IPS-15b (cell line): ENCODE data around the gene PIK3CA.
A peak's percentile ranks its signal among the peaks of the same experiment; 100 is the strongest.
"Not testable (repeated sequence)": the region's sequence is repeated elsewhere in the genome, so short reads cannot be mapped to it uniquely, and the experiment has no call there.

Experiments used
- H3K27me3 ChIP-seq: one replicate; pipeline ENCODE4 v1.6.1; 2013; ENCODE audit warnings: low read length; ENCODE audit not compliant: control insufficient read depth, insufficient read depth
- H3K36me3 ChIP-seq: one replicate; pipeline ENCODE4 v1.6.1; 2013; ENCODE audit warnings: low read length; ENCODE audit not compliant: control insufficient read depth, insufficient read depth
- H3K4me1 ChIP-seq: one replicate; pipeline ENCODE4 v1.6.1; 2013; ENCODE audit warnings: mild to moderate bottlenecking, low read length; ENCODE audit not compliant: control insufficient read depth, insufficient read depth
- H3K4me3 ChIP-seq: one replicate; pipeline ENCODE4 v1.5.1; 2013; ENCODE audit warnings: low read depth, low read length
- H3K9ac ChIP-seq: one replicate; pipeline ENCODE4 v1.6.1; 2013; ENCODE audit warnings: low read depth, mild to moderate bottlenecking, low read length
- H3K9me3 ChIP-seq: one replicate; pipeline ENCODE4 v1.6.1; 2013; ENCODE audit warnings: mild to moderate bottlenecking, low read length; ENCODE audit not compliant: control insufficient read depth, insufficient read depth

The PIK3CA gene

DNA sequence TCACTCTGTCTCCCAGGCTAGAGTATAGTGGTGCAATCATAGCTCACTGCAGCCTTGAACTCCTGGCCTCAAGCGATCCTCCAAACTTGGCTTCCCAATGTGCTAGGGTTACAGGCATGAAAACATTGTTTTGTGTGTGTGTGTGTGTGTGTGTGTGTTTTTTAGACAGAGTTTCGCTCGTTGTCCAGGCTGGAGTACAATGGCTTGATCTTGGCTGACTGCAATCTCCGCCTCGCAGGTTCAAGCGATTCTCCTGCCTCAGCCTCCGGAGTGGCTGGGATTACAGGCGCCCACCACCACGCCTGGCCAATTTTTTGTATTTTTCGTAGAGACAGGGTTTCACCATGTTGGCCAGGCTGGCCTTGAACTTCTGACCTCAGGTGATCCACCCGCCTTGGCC, 109.6 kb downstream of the PIK3CA start:
- not testable (repeated sequence) for H3K27me3 ChIP-seq, H3K9me3 ChIP-seq, H3K36me3 ChIP-seq, H3K4me1 ChIP-seq, H3K4me3 ChIP-seq, H3K9ac ChIP-seq

DNA sequence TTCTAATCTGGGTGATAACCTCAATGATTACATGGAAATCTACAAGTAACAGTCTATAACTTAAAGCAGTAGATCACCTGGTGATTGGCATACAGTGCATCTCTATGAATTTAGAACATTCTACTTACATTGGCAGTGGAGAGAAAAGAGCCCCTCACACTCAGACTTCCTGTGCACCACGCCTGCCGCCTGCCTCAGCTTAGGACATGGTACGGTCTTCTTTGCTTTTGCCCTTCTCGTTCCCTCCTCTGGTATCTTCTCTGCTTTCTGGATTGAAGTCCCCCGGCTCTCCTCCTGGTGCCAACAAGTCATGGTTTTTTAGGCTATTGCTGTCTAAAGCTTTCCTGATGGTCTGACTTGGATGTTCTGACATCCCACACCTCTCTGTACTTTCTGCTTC, 110.7 kb downstream of the PIK3CA start:
- H3K4me1 ChIP-seq = no peaks in the 10 kb centered on the region
- H3K27me3 ChIP-seq = peaks cover 9% of the 10 kb centered on the region
- no peaks in the 10 kb centered on the region for H3K9me3 ChIP-seq
- no peaks in the 10 kb centered on the region for H3K36me3 ChIP-seq
- H3K4me3 ChIP-seq = no peak overlapping the region
- no peak overlapping the region for H3K9ac ChIP-seq

DNA sequence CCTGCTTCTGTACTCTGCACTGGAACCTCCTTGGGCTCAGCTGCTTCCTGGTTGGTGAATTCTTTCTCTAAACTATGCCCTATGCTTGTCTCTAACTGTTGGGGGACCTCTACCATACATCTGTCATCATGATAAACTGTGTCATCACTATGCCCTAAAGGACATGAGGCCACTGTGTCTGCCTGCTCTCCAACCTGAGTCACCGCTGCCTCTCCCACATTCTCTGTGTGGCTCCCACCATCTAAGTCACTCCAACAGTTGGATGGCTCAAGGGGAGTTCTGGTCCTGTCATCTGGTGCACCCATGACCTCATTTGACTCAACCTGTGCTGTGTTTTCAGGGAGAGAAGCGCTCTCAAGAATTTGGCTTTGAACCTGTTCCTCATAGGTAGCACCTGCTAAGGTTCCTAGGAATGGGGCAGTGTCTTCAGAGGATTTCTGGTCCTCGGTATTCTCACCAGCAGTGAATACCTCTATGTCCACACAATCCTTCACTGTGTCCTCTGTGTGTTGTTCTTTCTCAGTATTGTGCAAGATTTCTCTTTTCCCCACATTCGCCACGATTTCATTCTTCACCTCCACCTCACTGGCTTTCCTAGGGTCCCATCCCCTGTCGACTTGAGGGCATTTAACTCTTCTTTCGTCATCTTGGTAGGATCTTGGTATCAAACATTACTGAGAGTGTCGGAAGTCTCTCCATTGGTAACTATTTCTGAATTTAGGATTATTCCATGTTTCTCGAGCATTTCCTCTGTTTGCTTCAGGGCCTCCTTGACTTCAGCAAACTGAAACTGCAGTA, 112.0 kb downstream of the PIK3CA start:
- not testable (repeated sequence) for H3K4me3 ChIP-seq, H3K36me3 ChIP-seq, H3K4me1 ChIP-seq, H3K9me3 ChIP-seq, H3K9ac ChIP-seq, H3K27me3 ChIP-seq

DNA sequence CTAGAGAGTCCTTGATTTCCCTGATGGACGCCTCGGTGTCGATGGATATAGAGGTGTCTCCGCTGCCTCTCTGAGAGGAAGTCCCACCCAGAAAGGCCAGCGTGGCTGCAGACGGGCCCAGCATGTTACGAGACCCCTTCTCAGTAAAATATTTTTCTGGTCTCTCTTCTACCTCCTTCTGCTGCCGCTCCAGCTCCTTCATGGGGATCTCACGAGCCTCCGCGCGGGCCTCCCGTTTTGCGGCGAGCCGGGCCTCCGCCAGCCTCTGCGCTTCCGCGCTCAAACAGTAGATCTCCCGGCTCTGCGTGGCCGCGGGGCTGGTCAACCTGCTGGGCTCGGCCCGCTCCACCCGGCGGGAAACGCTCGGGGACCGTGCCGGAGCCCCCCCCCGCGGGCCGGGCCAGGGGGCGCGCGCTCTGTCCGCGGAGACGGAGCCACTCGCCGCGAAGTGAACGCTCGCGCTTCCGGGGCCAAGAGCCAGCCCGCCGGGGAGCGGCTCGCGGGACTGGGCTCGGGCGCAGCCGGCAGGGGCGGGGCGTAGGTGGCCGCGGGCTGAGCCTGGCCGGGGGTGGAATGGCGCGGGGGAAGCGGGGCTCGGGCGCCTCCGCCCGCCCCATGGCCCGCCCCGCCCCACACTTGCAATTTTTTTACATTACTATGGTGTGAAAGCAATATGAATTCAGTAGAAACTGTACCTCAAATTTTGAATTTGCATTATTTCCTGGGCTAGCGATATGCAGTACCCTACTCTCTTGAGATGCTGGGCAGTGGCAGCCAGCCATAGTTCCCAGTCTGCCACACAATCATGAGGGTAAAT, 113.0 kb downstream of the PIK3CA start:
- H3K9ac ChIP-seq = peak overlapping the region; percentile 65
- no peaks in the 10 kb centered on the region for H3K4me1 ChIP-seq
- peak overlapping the region; percentile 48 for H3K4me3 ChIP-seq

DNA sequence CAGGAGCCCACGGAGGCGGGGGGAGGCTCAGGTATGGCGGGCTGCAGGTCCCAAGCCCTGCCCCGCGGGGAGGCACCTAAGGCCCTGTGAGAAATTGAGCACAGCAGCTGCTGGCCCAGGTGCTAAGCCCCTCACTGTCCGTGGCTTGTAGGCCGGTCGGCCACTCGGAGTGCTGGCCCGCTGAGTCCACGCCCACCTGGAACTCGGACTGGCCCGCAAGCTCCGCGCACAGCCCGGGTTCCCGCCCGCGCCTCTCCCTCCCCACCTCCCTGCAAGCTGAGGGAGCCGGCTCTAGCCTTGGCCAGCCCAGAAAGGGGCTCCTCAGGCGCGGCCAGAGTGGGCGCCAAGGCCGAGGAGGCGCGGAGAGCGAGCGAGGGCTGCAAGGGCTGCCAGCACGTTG, 115.0 kb downstream of the PIK3CA start:
- Histone ChIP-seq H3K4me3 (no peak overlapping the region), H3K27me3 (peaks cover 11% of the 10 kb centered on the region), H3K4me1 (no peaks in the 10 kb centered on the region), H3K9ac (no peak overlapping the region), H3K36me3 (no peaks in the 10 kb centered on the region), H3K9me3 (no peaks in the 10 kb centered on the region)

More for the DNA sequence above, 113.0 kb downstream of the PIK3CA start:
- Histone ChIP-seq H3K9me3 (no peaks in the 10 kb centered on the region), H3K36me3 (no peaks in the 10 kb centered on the region), H3K27me3 (peaks cover 9% of the 10 kb centered on the region)

DNA sequence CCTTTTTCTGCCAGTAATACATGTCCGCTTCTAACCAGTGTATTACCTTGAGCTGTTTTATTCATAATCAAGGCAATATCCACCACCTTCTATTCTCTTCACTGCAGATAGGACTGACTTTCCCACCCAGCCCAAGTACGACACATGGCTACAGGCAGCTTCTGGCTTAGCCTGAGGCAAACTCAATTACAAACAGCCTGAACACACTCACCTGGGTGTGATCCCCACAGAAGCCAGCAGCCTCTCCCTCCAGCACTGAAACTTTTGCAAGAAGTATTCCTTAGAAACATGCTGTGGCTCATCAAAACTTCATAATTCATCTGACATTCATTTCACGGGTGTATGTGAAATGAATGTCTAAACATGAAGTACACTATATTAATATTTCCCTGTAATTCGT, 116.3 kb downstream of the PIK3CA start:
- Histone ChIP-seq H3K4me3 (no peak overlapping the region), H3K27me3 (peaks cover 11% of the 10 kb centered on the region), H3K4me1 (no peaks in the 10 kb centered on the region), H3K9me3 (no peaks in the 10 kb centered on the region), H3K9ac (no peak overlapping the region), H3K36me3 (no peaks in the 10 kb centered on the region)

DNA sequence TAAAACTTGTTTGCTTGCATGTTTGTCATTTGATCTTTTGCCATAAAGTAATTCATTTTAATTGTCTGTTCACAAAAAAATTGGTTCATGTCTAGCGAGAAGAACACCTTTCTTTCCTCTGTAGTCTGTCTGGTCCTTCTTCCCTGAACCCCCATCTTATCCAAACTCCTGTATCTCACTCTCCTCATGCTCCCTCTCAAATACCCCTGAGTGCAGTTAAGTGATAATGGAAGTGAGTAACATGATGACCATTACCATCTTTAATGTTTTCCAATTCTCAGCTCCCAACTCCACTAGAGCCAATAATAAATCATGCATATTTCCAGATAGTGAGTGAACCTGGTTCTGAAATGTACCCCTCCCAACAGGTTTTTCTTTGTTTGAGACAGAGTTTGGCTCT, 116.9 kb downstream of the PIK3CA start:
- no peak overlapping the region for H3K9ac ChIP-seq
- no peak overlapping the region for H3K4me3 ChIP-seq
- peaks cover 9% of the 10 kb centered on the region for H3K27me3 ChIP-seq
- no peaks in the 10 kb centered on the region for H3K4me1 ChIP-seq
- H3K36me3 ChIP-seq = no peaks in the 10 kb centered on the region
- H3K9me3 ChIP-seq = no peaks in the 10 kb centered on the region

DNA sequence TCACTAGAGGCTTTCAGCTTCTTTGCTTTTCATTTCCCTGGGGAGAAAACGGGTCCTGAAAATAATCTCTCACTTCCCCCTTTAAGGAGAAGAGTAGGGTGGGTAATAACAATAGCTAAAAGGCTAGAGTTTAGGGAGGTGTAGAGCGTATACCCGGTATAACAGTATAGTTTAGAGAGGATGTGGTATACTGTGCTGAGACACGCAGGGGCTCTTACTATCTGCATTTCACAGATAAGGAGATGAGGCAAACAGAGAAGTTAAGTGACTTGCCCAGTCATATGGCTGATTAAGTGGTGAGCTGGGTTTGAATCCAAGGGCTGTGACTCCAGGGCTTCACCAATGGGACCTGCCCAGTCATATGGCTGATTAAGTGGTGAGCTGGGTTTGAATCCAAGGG, 117.7 kb downstream of the PIK3CA start:
- Histone ChIP-seq H3K9me3 (no peaks in the 10 kb centered on the region), H3K4me3 (no peak overlapping the region), H3K9ac (no peak overlapping the region), H3K4me1 (no peaks in the 10 kb centered on the region), H3K36me3 (no peaks in the 10 kb centered on the region), H3K27me3 (peaks cover 2% of the 10 kb centered on the region)

DNA sequence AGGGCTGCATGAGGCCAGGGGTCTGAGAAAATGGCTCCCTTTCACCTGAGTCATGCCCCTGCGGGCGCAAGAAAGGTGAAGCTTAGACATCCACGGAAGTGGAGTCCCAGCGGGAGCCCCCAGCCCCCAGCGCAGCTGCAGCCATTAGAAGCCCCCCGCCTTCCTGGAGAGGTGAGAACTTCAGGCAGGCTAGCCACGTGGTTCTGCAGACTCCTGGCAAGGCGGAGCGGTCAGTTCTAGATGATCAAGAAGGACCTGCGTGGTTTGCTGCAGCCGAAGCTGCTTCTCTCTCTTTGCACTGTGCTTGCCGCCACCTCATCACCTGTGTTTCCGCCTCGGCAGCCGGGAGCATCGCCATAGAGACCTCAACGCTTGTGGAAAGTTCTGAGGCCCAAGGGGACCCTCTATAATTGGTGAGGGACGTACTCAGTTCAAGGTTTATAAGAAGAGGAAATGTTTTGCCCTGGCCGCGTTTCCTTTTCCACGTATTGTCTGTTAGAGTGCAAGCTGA, 118.6 kb downstream of the PIK3CA start:
- Histone ChIP-seq H3K4me1 (no peaks in the 10 kb centered on the region), H3K27me3 (peaks cover 2% of the 10 kb centered on the region), H3K36me3 (no peaks in the 10 kb centered on the region), H3K4me3 (no peak overlapping the region), H3K9ac (no peak overlapping the region), H3K9me3 (no peaks in the 10 kb centered on the region)

DNA sequence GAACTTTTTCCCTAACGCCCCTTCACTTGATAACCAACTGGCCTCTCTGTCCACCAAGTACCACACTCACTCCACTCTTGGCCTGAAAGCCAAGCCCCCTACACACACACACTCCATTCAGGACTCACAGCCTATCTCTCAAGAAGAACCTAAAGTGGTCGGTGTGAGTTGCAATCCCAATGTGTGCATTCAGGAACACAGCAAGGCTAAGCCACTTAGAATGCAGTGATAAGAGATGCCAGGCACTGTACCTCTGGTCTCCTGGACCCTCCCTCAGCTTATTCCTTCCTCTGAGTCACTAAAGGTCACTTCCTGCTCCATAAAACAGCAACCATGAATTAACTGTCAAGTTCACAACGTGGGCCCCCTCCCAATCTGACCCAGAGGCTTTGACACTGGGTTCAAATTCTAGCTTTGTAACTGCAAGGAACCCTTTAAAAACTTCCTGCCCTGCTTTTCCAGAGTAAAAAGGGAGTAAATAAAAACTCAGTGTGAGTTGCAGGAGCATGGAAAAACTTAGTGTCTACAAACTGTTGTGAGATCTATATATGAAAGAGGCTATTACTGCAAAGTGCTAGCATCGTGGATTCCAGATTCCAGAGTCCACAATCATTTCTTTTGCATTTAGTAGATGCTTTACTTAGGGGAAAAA, 120.4 kb downstream of the PIK3CA start:
- Histone ChIP-seq H3K27me3 (peaks cover 2% of the 10 kb centered on the region), H3K36me3 (no peaks in the 10 kb centered on the region), H3K4me3 (no peak overlapping the region), H3K9me3 (no peaks in the 10 kb centered on the region), H3K4me1 (no peaks in the 10 kb centered on the region), H3K9ac (no peak overlapping the region)

DNA sequence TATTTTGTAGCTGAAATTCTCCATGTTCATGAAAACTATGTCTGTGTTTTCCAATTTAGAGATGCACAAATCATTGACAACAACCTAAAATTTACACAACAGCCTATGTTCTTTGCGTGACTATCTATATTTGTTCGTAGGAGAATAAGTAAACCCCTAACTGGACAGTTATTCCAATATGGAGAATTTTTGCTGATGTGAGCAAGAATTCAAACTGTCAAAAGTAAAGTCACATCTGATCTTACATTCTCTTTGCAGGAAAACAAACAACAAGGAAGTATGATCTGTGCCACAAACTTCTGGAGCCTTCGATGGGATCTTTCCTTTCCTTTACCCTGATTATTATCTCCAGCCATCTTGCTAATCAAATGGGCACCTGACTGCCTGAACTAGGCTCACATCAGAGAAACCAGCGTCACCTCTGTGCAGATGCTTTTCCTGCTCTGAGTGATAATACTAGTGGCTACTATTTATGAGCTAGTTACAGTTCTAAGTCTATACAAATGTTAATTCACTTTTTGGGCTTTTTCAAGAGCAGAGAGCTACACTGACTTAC, 121.1 kb downstream of the PIK3CA start:
- Histone ChIP-seq H3K9me3 (no peaks in the 10 kb centered on the region), H3K36me3 (no peaks in the 10 kb centered on the region), H3K4me3 (no peak overlapping the region), H3K9ac (no peak overlapping the region), H3K27me3 (peaks cover 2% of the 10 kb centered on the region), H3K4me1 (no peaks in the 10 kb centered on the region)
